Psoas muscle (tissue), 8 donors: ENCODE results near the gene OR51D1. TPM values are rescaled to one million over a fixed set of nuclear protein-coding genes. Genes with fewer than 3 reads are reported as not detected.

Source experiments
- ATAC-seq, 4 donors: fragments of 200-7000 bp; cut with Tn5 transposase; one replicate each; pipeline ENCODE4 v1.9.1; 2020; ENCODE audit warnings: moderate library complexity in 3 of 4, mild to moderate bottlenecking in 2 of 4
- DNase-seq, 2 donors: peaks; one replicate each; pipeline ENCODE4 v3.0.0-alpha.2; 2020
- H3K27ac ChIP-seq: fragments of 200-600 bp; one replicate; pipeline ENCODE4 v1.8.0; 2022
- H3K27me3 ChIP-seq, 3 donors: fragments of 200-600 bp in 1 of 3; one replicate each; pipeline versions ENCODE4 v1.6.1 to v1.8.0; 2013 to 2022; ENCODE audit warnings: low read length in 2 of 3, mild to moderate bottlenecking in 2 of 3, moderate library complexity in 1 of 3; ENCODE audit not compliant: insufficient read depth in 3 of 3
- H3K36me3 ChIP-seq, 2 donors: fragments of 200-600 bp in 1 of 2; one replicate each; pipeline versions ENCODE4 v1.6.1 to v1.8.0; 2013 to 2022; ENCODE audit warnings: low read depth in 1 of 2, mild to moderate bottlenecking in 1 of 2, moderate library complexity in 1 of 2; ENCODE audit not compliant: insufficient read depth in 1 of 2
- H3K4me1 ChIP-seq: fragments of 200-600 bp; one replicate; pipeline ENCODE4 v1.8.0; 2022
- H3K4me3 ChIP-seq: fragments of 200-600 bp; one replicate; pipeline ENCODE4 v1.8.0; 2022; ENCODE audit warnings: mild to moderate bottlenecking
- H3K9me3 ChIP-seq: fragments of 200-600 bp; one replicate; pipeline ENCODE4 v1.8.0; 2022
- WGBS, 3 donors: extraction: QIAGEN DNeasy Blood & Tissue Kit; methylation state at CpG; one replicate each; pipeline versions ENCODE4 v1.1.6 to v1.1.7; 2013; 5-methylcytosine and 5-hydroxymethylcytosine counted together
- intact Hi-C, 2 donors: fragments of 100-400 bp; cut with DNase I; formaldehyde crosslinking; loops; one replicate each; pipeline versions ENCODE4 v1.11.0 to v1.14.2; 2022
- polyA plus RNA-seq, 3 donors: library from polyadenylated mRNA; stranded (reverse); fragments of 200-250 nt; gene quantifications; one replicate each; pipeline ENCODE4 v1.2.3, GENCODE V29; 2013
- total RNA-seq, 4 donors: library from RNA; stranded (reverse); fragmentation: NEBNext Ultra II Directional in 2 of 4; extraction: Animal tissue kit (Norgen Biotek cat#: 25700) in 2 of 4; gene quantifications; one replicate each; pipeline versions ENCODE4 v1.2.1 to v1.2.4, GENCODE V29; 2021 to 2023
- TF ChIP-seq, protein P1 (sequence below): fragments of 200-600 bp; IDR thresholded peaks from one replicate; pipeline ENCODE4 v1.8.0; 2022; ENCODE audit warnings: antibody characterized with exemption
- donor health status: healthy with polysubstance abuse.
- donor health status: DM: no; HTN: no; CAD: no; lungs with moderate emphysema.
- donor health status: Bipolar disorder and iron deficiency.
- donor health status: healthy.
- donor health status: DM: yes; HTN: yes; CAD: no.
- donor health status: DM: no; HTN: no; CAD: no.
- donor health status: DM: no; HTN: no; CAD: no.
- donor health status: DM: yes; HTN: yes; CAD: no.

OR51D1 gene
- total and polyA plus RNA-seq, 7 donors = not detected

DNA sequence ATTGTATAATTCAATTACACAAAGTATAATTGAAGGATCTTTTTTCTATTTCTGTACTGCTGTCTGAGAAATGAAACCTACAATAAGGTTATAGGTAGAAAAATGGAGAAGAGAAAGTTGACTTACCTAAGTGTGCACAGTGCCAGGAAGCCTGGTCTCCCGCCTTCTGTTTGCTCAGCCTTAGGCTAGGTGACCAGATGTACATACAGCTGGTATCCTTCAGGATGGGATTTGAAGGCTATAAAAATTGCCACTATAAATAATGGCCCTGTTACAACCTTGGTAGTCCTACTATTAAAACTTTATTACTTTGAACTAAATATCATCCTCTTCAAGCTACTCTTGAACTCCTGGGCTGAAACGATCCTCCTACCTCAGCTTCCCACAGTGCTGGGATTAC is 40.7 kb downstream of the OR51D1 start:
- TF ChIP-seq, protein P1, sequence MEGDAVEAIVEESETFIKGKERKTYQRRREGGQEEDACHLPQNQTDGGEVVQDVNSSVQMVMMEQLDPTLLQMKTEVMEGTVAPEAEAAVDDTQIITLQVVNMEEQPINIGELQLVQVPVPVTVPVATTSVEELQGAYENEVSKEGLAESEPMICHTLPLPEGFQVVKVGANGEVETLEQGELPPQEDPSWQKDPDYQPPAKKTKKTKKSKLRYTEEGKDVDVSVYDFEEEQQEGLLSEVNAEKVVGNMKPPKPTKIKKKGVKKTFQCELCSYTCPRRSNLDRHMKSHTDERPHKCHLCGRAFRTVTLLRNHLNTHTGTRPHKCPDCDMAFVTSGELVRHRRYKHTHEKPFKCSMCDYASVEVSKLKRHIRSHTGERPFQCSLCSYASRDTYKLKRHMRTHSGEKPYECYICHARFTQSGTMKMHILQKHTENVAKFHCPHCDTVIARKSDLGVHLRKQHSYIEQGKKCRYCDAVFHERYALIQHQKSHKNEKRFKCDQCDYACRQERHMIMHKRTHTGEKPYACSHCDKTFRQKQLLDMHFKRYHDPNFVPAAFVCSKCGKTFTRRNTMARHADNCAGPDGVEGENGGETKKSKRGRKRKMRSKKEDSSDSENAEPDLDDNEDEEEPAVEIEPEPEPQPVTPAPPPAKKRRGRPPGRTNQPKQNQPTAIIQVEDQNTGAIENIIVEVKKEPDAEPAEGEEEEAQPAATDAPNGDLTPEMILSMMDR = no peak
- WGBS, 3 donors = 64 to 69% (median 64%) methylated on average over 2 of the region's 2 CpGs
- Histone ChIP-seq H3K9me3 (no peaks in the 10 kb centered on the region), H3K4me3 (no peak overlapping the region), H3K27me3 (no peaks in the 10 kb centered on the region), H3K27ac (no peak overlapping the region), H3K36me3 (no peaks in the 10 kb centered on the region), H3K4me1 (no peaks in the 10 kb centered on the region)
- intact Hi-C loops = no loop called here
- ATAC-seq = no peak
- no peak for DNase-seq

DNA sequence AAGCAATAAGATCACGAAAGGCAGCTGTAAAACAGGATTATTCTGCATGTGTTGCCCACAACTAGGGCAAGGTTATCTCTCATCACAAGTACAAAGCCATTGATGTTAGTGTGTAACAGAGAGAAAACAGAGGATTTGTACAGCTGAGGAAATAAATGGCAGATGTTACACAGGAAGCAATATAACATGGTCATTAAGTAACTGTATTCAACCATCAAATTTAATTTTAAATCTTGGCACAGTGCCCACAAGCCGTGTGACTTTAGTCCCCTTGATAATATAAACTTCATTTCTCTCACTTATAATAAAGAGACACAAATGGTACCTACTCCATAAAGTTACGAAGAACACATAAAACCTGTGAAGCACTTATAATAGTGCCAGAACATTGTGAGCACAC is 43.1 kb downstream of the OR51D1 start:
- no peaks in the 10 kb centered on the region for H3K27me3 ChIP-seq
- no peak overlapping the region for H3K27ac ChIP-seq
- WGBS, 3 donors = 29 to 34% (median 30%) methylated on average over 3 of the region's 3 CpGs
- no peaks in the 10 kb centered on the region for H3K9me3 ChIP-seq
- intact Hi-C loops = no loop called here
- no peak overlapping the region for H3K4me3 ChIP-seq
- DNase-seq (no peak), ATAC-seq (no peak)
- H3K4me1 ChIP-seq = no peaks in the 10 kb centered on the region
- TF ChIP-seq, protein P1 = no peak
- no peaks in the 10 kb centered on the region for H3K36me3 ChIP-seq

DNA sequence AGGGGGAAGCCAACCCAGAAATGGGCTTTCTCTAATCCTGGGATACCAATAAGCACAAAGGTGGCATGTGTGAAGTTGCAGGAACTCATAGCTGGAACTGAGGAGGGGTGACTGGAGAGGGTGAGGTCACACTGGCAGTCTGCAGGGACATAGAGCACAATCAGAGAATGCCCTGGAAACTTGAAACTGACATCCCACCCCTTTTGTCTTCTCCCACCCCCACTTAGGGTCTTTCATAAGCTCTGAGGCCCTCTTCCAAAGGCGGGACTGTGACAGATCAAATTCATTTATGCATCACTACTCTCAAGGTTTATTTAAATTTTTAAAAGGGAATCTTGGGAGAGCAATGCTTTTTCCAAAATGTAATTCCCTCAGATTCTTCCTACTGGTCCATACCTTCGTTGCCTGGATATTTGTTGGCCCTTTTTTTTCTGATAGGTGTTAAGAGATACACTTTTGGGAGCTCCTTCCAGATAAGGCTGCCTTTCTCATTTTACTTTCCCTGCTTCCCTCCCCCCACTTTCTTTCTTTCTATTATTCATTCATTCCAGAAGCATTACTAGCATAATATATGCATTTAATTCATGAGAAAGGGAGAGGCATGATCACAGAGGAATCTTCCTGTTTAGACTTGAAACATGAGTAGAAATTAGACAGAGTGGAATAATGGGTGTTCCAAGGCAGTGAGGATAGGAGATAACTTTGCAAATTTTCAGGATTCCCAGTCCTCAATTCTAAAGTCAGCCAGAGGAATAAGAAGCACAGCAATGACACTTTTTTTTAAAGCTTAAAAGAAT is 45.5 kb downstream of the OR51D1 start:
- TF ChIP-seq, protein P1 = no peak
- no peak for ATAC-seq
- 55 to 86% (median 71%) methylated on average over 2 of the region's 2 CpGs for WGBS, 3 donors
- Histone ChIP-seq H3K9me3 (no peaks in the 10 kb centered on the region), H3K27me3 (no peaks in the 10 kb centered on the region), H3K4me3 (no peak overlapping the region), H3K4me1 (no peaks in the 10 kb centered on the region), H3K36me3 (no peaks in the 10 kb centered on the region), H3K27ac (no peak overlapping the region)
- no peak for DNase-seq
- intact Hi-C loops = no loop called here

DNA sequence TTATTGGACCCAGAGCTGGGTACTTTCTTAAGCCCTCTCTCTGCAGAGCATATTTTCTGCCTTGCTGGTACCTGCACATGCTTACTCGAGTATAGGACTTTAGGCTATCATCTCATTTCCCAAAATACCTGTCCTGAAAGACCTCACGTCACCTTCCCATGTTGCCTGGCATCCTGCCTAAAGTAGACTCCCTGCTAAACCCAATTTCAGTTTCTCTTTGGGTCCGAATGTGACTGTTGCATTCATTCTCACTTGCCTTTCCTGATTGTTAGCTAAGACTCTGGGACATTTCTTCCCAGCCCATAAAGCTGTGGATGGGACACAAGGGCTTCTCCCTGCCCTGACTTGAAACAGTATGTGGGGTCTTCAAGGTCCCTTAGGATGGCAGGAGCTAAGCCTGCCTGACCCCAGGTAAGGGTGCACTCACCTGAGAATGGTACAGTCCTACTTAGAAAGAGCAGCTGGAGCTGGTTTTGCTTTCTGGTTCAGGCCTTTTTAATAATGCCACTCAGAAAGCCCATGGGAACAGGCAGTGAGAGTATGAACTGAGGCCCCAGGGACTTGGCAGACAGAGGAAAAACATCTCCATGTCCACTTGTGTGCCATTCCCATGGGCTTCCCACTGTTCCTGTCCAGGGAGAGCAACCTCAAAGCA is 47.5 kb downstream of the OR51D1 start:
- H3K27me3 ChIP-seq = no peaks in the 10 kb centered on the region
- H3K36me3 ChIP-seq = no peaks in the 10 kb centered on the region
- H3K27ac ChIP-seq = no peak overlapping the region
- WGBS, 3 donors = 78 to 85% (median 84%) methylated on average over 3 of the region's 3 CpGs
- no peaks in the 10 kb centered on the region for H3K4me1 ChIP-seq
- no peak for DNase-seq
- H3K4me3 ChIP-seq = no peak overlapping the region
- intact Hi-C loops = no loop called here
- ATAC-seq = no peak
- TF ChIP-seq, protein P1 = no peak
- H3K9me3 ChIP-seq = no peaks in the 10 kb centered on the region

Other genes with a start within 250 kb of the OR51D1 start
- 1 to 10 TPM; 2.6 to 7.5 (median 4.5) TPM for gene TRIM21, start 243.8 kb upstream of the OR51D1 start, total RNA-seq
- gene TRIM21, start 243.8 kb upstream of the OR51D1 start, polyA plus RNA-seq = 1 to 10 TPM; 3.8 to 6.8 (median 4.6) TPM
- gene OR52K2, start 188.2 kb upstream of the OR51D1 start, total RNA-seq = not detected
- gene OR52K2, start 188.2 kb upstream of the OR51D1 start, polyA plus RNA-seq = not detected
- not detected for gene OR52K1, start 154.8 kb upstream of the OR51D1 start, total RNA-seq
- not detected for gene OR52K1, start 154.8 kb upstream of the OR51D1 start, polyA plus RNA-seq
- gene OR52M1, start 92.3 kb upstream of the OR51D1 start, total RNA-seq = not detected
- not detected for gene OR52M1, start 92.3 kb upstream of the OR51D1 start, polyA plus RNA-seq
- not detected for gene OR52I2, start 55.7 kb upstream of the OR51D1 start, total RNA-seq
- gene OR52I2, start 55.7 kb upstream of the OR51D1 start, polyA plus RNA-seq = not detected
- not detected for gene OR52I1, start 43.4 kb upstream of the OR51D1 start, total RNA-seq
- gene OR52I1, start 43.4 kb upstream of the OR51D1 start, polyA plus RNA-seq = not detected
- gene TRIM68, start 29.2 kb upstream of the OR51D1 start, total RNA-seq = 10 to 100 TPM in 1 of 4 donors, 1 to 10 TPM in 3; 4.9 to 11.0 (median 7.1) TPM
- gene TRIM68, start 29.2 kb upstream of the OR51D1 start, polyA plus RNA-seq = 10 to 100 TPM in 1 of 3 donors, 1 to 10 TPM in 2; 3.7 to 12.5 (median 4.2) TPM
- gene OR51E1, start 6.5 kb downstream of the OR51D1 start, total RNA-seq = 1 to 10 TPM in 1 of 4 donors, under 1 TPM in 3; 0.61 to 2.1 (median 0.70) TPM
- 1 to 10 TPM in 1 of 3 donors, under 1 TPM in 2; 0.77 to 1.3 (median 0.94) TPM for gene OR51E1, start 6.5 kb downstream of the OR51D1 start, polyA plus RNA-seq
- gene OR51E2, start 60.4 kb downstream of the OR51D1 start, total RNA-seq = under 1 TPM in 3 of 4 donors, not detected in 1; 0.10 to 0.19 (median 0.19) TPM
- under 1 TPM in 2 of 3 donors, not detected in 1; 0.21 to 0.23 TPM for gene OR51E2, start 60.4 kb downstream of the OR51D1 start, polyA plus RNA-seq
- not detected for gene MMP26, start 67.3 kb downstream of the OR51D1 start, total RNA-seq
- not detected for gene MMP26, start 67.3 kb downstream of the OR51D1 start, polyA plus RNA-seq
- gene OR51F1, start 132.5 kb downstream of the OR51D1 start, total RNA-seq = not detected
- not detected for gene OR51F1, start 132.5 kb downstream of the OR51D1 start, polyA plus RNA-seq
- gene OR52R1, start 166.9 kb downstream of the OR51D1 start, total RNA-seq = not detected
- gene OR52R1, start 166.9 kb downstream of the OR51D1 start, polyA plus RNA-seq = not detected
- gene OR51F2, start 183.8 kb downstream of the OR51D1 start, total RNA-seq = not detected
- gene OR51F2, start 183.8 kb downstream of the OR51D1 start, polyA plus RNA-seq = not detected
- gene OR51S1, start 211.7 kb downstream of the OR51D1 start, total RNA-seq = not detected
- not detected for gene OR51S1, start 211.7 kb downstream of the OR51D1 start, polyA plus RNA-seq
- not detected for gene OR51T1, start 244.4 kb downstream of the OR51D1 start, total RNA-seq
- not detected for gene OR51T1, start 244.4 kb downstream of the OR51D1 start, polyA plus RNA-seq